SK-N-SH (cell line): ENCODE data around the gene PDZK1IP1. TPM values are rescaled to one million over a fixed set of nuclear protein-coding genes. Genes with fewer than 3 reads are reported as not detected.

Source experiments
- CTCF ChIA-PET: fragments of 300-600, 350-600 bp; formaldehyde crosslinking; extraction: SDS; loops from one replicate; lab custom pipeline; 2021; lab: Yijun Ruan, JAX
- POLR2A ChIA-PET: fragments of 350-600 bp; sonication (Branson Sonifier 250); formaldehyde crosslinking; extraction: SDS; loops from one replicate; lab custom pipeline; 2020; ENCODE audit warnings: antibody characterized with exemption, inconsistent platforms; lab: Yijun Ruan, JAX
- DNase-seq: peaks from one replicate; pipeline ENCODE4 v3.0.0; 2012
- H2AFZ ChIP-seq: fragments of 200-600 bp; sonication (generic); 2 replicates; pipeline ENCODE4 v1.8.1; 2016; ENCODE audit warnings: antibody characterized with exemption, mild to moderate bottlenecking, low read depth
- H3F3A ChIP-seq: fragments of 200-600 bp; sonication (generic); replicated peaks from 2 replicates; pipeline ENCODE3; 2016; ENCODE audit warnings: antibody characterized with exemption, mild to moderate bottlenecking; ENCODE audit not compliant: insufficient read depth
- H3K27ac ChIP-seq, 2 experiments: fragments of 200-500 bp in 1 of 2; fragments of 200-600 bp in 1 of 2; sonication (Bioruptor generic) in 1 of 2; sonication (generic), shearing (Covaris generic) in 1 of 2; 2 replicates each; pipeline versions ENCODE4 v1.5.1 to v1.6.1; 2014 to 2016; ENCODE audit warnings: low read depth in 2 of 2, inconsistent platforms in 1 of 2, low read length in 1 of 2, mild to moderate bottlenecking in 1 of 2, mixed read lengths in 1 of 2
- H3K27me3 ChIP-seq: fragments of 200-600 bp; sonication (generic), shearing (Covaris generic); 2 replicates; pipeline ENCODE4 v1.6.1; 2016; ENCODE audit warnings: mixed run types; ENCODE audit not compliant: insufficient read depth
- H3K36me3 ChIP-seq, 2 experiments: fragments of 200-500 bp in 1 of 2; fragments of 200-600 bp in 1 of 2; sonication (Bioruptor generic) in 1 of 2; sonication (generic) in 1 of 2; replicated peaks in 1 of 2; 2 replicates each; pipeline versions ENCODE3 to v1.5.1; 2014 to 2016; ENCODE audit warnings: low read length in 1 of 2, mild to moderate bottlenecking in 1 of 2; ENCODE audit not compliant: insufficient read depth in 2 of 2, control insufficient read depth in 1 of 2
- H3K4me1 ChIP-seq, 2 experiments: fragments of 200-500 bp in 1 of 2; fragments of 200-600 bp in 1 of 2; sonication (Bioruptor generic) in 1 of 2; sonication (generic), shearing (Covaris generic) in 1 of 2; 2 replicates each; pipeline versions ENCODE4 v1.5.1 to v1.6.1; 2014 to 2016; ENCODE audit warnings: low read depth in 1 of 2, low read length in 1 of 2, mixed run types in 1 of 2; ENCODE audit not compliant: insufficient read depth in 2 of 2, control insufficient read depth in 1 of 2
- H3K4me2 ChIP-seq: fragments of 200-600 bp; sonication (generic), shearing (Covaris generic); 2 replicates; pipeline ENCODE4 v1.6.1; 2017; ENCODE audit warnings: mixed run types
- H3K4me3 ChIP-seq, 2 experiments: fragments of 200-500 bp in 1 of 2; fragments of 200-600 bp in 1 of 2; sonication (Bioruptor generic) in 1 of 2; sonication (generic), shearing (Covaris generic) in 1 of 2; 2 replicates each; pipeline versions ENCODE4 v1.5.1 to v1.8.1; 2014 to 2016; ENCODE audit warnings: low read depth in 2 of 2, inconsistent platforms in 1 of 2, low read length in 1 of 2, mild to moderate bottlenecking in 1 of 2, mixed read lengths in 1 of 2, moderate library complexity in 1 of 2
- H3K79me2 ChIP-seq: fragments of 200-600 bp; sonication (generic); 2 replicates; pipeline ENCODE4 v1.8.1; 2017; ENCODE audit warnings: mild to moderate bottlenecking; ENCODE audit not compliant: insufficient read depth
- H3K9ac ChIP-seq: fragments of 200-600 bp; sonication (generic); 2 replicates; pipeline ENCODE4 v1.6.1; 2017; ENCODE audit warnings: mixed run types
- H3K9me2 ChIP-seq: fragments of 200-600 bp; sonication (generic); 2 replicates; pipeline ENCODE4 v1.6.1; 2017; ENCODE audit warnings: mixed run types
- H3K9me3 ChIP-seq: fragments of 200-600 bp; sonication (generic); 2 replicates; pipeline ENCODE4 v1.6.1; 2017; ENCODE audit warnings: mixed run types, mild to moderate bottlenecking, moderate library complexity
- H4K20me1 ChIP-seq: fragments of 200-600 bp; sonication (generic); 2 replicates; pipeline ENCODE4 v1.6.1; 2017; ENCODE audit warnings: mild to moderate bottlenecking, mixed run types; ENCODE audit not compliant: insufficient read depth
- CHD2 ChIP-seq: fragments of 150-350 bp; IDR thresholded peaks from 2 replicates; pipeline ENCODE4 v1.6.1; 2018; ENCODE audit warnings: low read length; ENCODE audit not compliant: partially characterized antibody
- ELF1 ChIP-seq: IDR thresholded peaks from 2 replicates; pipeline ENCODE4 v1.4.0; 2012
- FOSL2 ChIP-seq: IDR thresholded peaks from 2 replicates; pipeline ENCODE4 v1.4.0; 2012; ENCODE audit warnings: low read depth, mild to moderate bottlenecking, moderate library complexity, borderline replicate concordance
- FOXJ3 ChIP-seq: sonication (generic); formaldehyde crosslinking; IDR thresholded peaks from 2 replicates; pipeline ENCODE4 v1.5.1; 2020; ENCODE audit warnings: mild to moderate bottlenecking, missing genetic modification reagents
- JUND ChIP-seq: IDR thresholded peaks from 2 replicates; pipeline ENCODE4 v1.4.0; 2012
- NFIC ChIP-seq: IDR thresholded peaks from 2 replicates; pipeline ENCODE4 v1.4.0; 2012; ENCODE audit warnings: borderline replicate concordance
- POLR2AphosphoS5 ChIP-seq: IDR thresholded peaks from 2 replicates; pipeline ENCODE4 v1.6.1; 2012; ENCODE audit warnings: low read depth, low read length
- RAD21 ChIP-seq: IDR thresholded peaks from 2 replicates; pipeline ENCODE4 v1.6.1; 2012; ENCODE audit warnings: mild to moderate bottlenecking, low read length
- TAF1 ChIP-seq: IDR thresholded peaks from 2 replicates; pipeline ENCODE4 v1.6.1; 2012; ENCODE audit warnings: low read depth, mild to moderate bottlenecking, low read length, moderate library complexity, borderline replicate concordance
- WGBS: methylation state at CpG from one replicate; pipeline ENCODE4 v1.1.6; 2017; ENCODE audit warnings: low lambda C conversion rate; 5-methylcytosine and 5-hydroxymethylcytosine counted together
- polyA plus RNA-seq, 3 experiments: library from polyadenylated mRNA; depleted of rRNA; stranded (reverse); fragments of >200 nt; gene quantifications; 2 replicates each; pipeline ENCODE4 v1.2.3, GENCODE V29; 2012
- TF ChIP-seq, protein P1 (sequence below): fragments of 200-600 bp; sonication (generic); IDR thresholded peaks from 2 replicates; pipeline ENCODE4 v1.6.1; 2017; ENCODE audit warnings: antibody characterized with exemption, mild to moderate bottlenecking, moderate library complexity
- TF ChIP-seq, protein P2 (sequence below): fragments of 150-350 bp; IDR thresholded peaks from 2 replicates; pipeline ENCODE4 v1.6.1; 2017; ENCODE audit warnings: antibody characterized with exemption, low read length, low read depth, borderline replicate concordance
- TF ChIP-seq, protein P3 (sequence below): IDR thresholded peaks from 2 replicates; pipeline ENCODE4 v1.6.1; 2012; ENCODE audit warnings: mild to moderate bottlenecking, low read depth, low read length, moderate library complexity

PDZK1IP1 gene
- polyA plus RNA-seq, 1 of the 3 experiments (the other 2 are of a cell fraction): not detected

GRCh38 chr1:47215713-47216112 lies 25.9 kb upstream of the PDZK1IP1 start (continued):
- TF ChIP-seq, protein P1, sequence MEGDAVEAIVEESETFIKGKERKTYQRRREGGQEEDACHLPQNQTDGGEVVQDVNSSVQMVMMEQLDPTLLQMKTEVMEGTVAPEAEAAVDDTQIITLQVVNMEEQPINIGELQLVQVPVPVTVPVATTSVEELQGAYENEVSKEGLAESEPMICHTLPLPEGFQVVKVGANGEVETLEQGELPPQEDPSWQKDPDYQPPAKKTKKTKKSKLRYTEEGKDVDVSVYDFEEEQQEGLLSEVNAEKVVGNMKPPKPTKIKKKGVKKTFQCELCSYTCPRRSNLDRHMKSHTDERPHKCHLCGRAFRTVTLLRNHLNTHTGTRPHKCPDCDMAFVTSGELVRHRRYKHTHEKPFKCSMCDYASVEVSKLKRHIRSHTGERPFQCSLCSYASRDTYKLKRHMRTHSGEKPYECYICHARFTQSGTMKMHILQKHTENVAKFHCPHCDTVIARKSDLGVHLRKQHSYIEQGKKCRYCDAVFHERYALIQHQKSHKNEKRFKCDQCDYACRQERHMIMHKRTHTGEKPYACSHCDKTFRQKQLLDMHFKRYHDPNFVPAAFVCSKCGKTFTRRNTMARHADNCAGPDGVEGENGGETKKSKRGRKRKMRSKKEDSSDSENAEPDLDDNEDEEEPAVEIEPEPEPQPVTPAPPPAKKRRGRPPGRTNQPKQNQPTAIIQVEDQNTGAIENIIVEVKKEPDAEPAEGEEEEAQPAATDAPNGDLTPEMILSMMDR: no peak

- TF ChIP-seq TAF1: no peak
- TF ChIP-seq FOSL2: no peak
- no peak for TF ChIP-seq ELF1
- no peak for TF ChIP-seq CHD2
- TF ChIP-seq, protein P2, sequence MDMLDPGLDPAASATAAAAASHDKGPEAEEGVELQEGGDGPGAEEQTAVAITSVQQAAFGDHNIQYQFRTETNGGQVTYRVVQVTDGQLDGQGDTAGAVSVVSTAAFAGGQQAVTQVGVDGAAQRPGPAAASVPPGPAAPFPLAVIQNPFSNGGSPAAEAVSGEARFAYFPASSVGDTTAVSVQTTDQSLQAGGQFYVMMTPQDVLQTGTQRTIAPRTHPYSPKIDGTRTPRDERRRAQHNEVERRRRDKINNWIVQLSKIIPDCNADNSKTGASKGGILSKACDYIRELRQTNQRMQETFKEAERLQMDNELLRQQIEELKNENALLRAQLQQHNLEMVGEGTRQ: no peak
- TF ChIP-seq FOXJ3 (CRISPR knock-in tag): no peak
- no peak for TF ChIP-seq JUND
- TF ChIP-seq NFIC: no peak
- no peak for TF ChIP-seq RAD21
- TF ChIP-seq POLR2AphosphoS5: no peak
- TF ChIP-seq, protein P3, sequence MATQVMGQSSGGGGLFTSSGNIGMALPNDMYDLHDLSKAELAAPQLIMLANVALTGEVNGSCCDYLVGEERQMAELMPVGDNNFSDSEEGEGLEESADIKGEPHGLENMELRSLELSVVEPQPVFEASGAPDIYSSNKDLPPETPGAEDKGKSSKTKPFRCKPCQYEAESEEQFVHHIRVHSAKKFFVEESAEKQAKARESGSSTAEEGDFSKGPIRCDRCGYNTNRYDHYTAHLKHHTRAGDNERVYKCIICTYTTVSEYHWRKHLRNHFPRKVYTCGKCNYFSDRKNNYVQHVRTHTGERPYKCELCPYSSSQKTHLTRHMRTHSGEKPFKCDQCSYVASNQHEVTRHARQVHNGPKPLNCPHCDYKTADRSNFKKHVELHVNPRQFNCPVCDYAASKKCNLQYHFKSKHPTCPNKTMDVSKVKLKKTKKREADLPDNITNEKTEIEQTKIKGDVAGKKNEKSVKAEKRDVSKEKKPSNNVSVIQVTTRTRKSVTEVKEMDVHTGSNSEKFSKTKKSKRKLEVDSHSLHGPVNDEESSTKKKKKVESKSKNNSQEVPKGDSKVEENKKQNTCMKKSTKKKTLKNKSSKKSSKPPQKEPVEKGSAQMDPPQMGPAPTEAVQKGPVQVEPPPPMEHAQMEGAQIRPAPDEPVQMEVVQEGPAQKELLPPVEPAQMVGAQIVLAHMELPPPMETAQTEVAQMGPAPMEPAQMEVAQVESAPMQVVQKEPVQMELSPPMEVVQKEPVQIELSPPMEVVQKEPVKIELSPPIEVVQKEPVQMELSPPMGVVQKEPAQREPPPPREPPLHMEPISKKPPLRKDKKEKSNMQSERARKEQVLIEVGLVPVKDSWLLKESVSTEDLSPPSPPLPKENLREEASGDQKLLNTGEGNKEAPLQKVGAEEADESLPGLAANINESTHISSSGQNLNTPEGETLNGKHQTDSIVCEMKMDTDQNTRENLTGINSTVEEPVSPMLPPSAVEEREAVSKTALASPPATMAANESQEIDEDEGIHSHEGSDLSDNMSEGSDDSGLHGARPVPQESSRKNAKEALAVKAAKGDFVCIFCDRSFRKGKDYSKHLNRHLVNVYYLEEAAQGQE: no peak
- TF ChIP-seq, all 33 proteins: peak for 0
- no peaks in the 10 kb centered on the region for H3K4me1 ChIP-seq
- CTCF ChIA-PET: interaction anchor here (1.1 to 2.5 kb wide), 3 partner anchors 21 to 39 kb away, joined by 4 to 10 read pairs (median 6); no protein-coding TSS in a partner anchor
- H3K9ac ChIP-seq: no peak overlapping the region
- H3K4me3 ChIP-seq: no peak overlapping the region
- WGBS: 59% methylated on average over 3 of the region's 3 CpGs
- no peak overlapping the region for H2AFZ ChIP-seq
- no peaks in the 10 kb centered on the region for H3K9me2 ChIP-seq
- H3K9me3 ChIP-seq: no peaks in the 10 kb centered on the region
- no peak for DNase-seq
- no peaks in the 10 kb centered on the region for H4K20me1 ChIP-seq
- no peak overlapping the region for H3K4me2 ChIP-seq
- POLR2A ChIA-PET: no interaction called here
- H3F3A ChIP-seq: no peaks in the 10 kb centered on the region
- peaks cover 4% of the 10 kb centered on the region; the same call in 1 of the 2 replicates for H3K27me3 ChIP-seq
- H3K79me2 ChIP-seq: no peaks in the 10 kb centered on the region
- no peaks in the 10 kb centered on the region for H3K36me3 ChIP-seq
- H3K27ac ChIP-seq: no peak overlapping the region
These were observed 24.7 kb upstream of the PDZK1IP1 start for GRCh38 chr1:47214549-47214948.
